NCI-H2171 treated with DMSO at 0.1 percent for 48 hours (cell line): ENCODE data around the gene TH.
"Not testable (repeated sequence)": the region's sequence is repeated elsewhere in the genome, so short reads cannot be mapped to it uniquely, and the experiment has no call there.

Experiments
- DNase-seq: peaks from one replicate; lab custom pipeline; 2025; lab: John Stamatoyannopoulos, UW

The TH gene

GRCh38 chr11:2178055-2178773 is 6.6 kb upstream of the TH start:
- DNase-seq: not testable (repeated sequence)

GRCh38 chr11:2177076-2177475 is 5.5 kb upstream of the TH start:
- DNase-seq: no peak

- DNase-seq: no peak
Measured at GRCh38 chr11:2176389-2176900, 4.8 kb upstream of the TH start.

GRCh38 chr11:2175659-2176058 is 4.0 kb upstream of the TH start:
- DNase-seq: no peak

GRCh38 chr11:2174361-2174760 is 2.7 kb upstream of the TH start:
- no peak for DNase-seq

GRCh38 chr11:2173761-2174160 is 2.1 kb upstream of the TH start:
- DNase-seq: no peak

- DNase-seq: no peak
Measured at GRCh38 chr11:2173150-2173693, 1.6 kb upstream of the TH start.

GRCh38 chr11:2172676-2173075 is 1.1 kb upstream of the TH start:
- DNase-seq: no peak

GRCh38 chr11:2169626-2170570 is 1.7 kb downstream of the TH start:
- DNase-seq: no peak

- DNase-seq: no peak
Measured at GRCh38 chr11:2169005-2169378, 2.6 kb downstream of the TH start.

- DNase-seq: no peak
Measured at GRCh38 chr11:2168286-2169004, 3.2 kb downstream of the TH start.

GRCh38 chr11:2167141-2168045 is 4.2 kb downstream of the TH start:
- no peak for DNase-seq

- DNase-seq: no peak
Measured at GRCh38 chr11:2166091-2166851, 5.3 kb downstream of the TH start.

- no peak for DNase-seq
Measured at GRCh38 chr11:2165571-2165970, 6.0 kb downstream of the TH start.

- DNase-seq: no peak
Measured at GRCh38 chr11:2164861-2165555, 6.6 kb downstream of the TH start.

GRCh38 chr11:2164081-2164480 is 7.5 kb downstream of the TH start:
- no peak for DNase-seq

GRCh38 chr11:2163428-2163978 is 8.1 kb downstream of the TH start:
- DNase-seq: no peak

- no peak for DNase-seq
Measured at GRCh38 chr11:2160736-2161259, 10.8 kb downstream of the TH start, which contains the start of gene INS. INS (minus strand) TSS chr11:2161209; CDS start chr11:2160971, 238 bp downstream.
